HepG2 (cell line): ENCODE data around the gene SFPQ. TPM values are rescaled to one million over a fixed set of nuclear protein-coding genes. Genes with fewer than 3 reads are reported as not detected.

Experiments
- ARID2 ChIP-seq: sonication (generic); formaldehyde crosslinking; IDR thresholded peaks from 2 replicates; pipeline ENCODE4 v1.8.1; 2022; ENCODE audit warnings: mild to moderate bottlenecking, missing genetic modification reagents, borderline replicate concordance
- ATF7-NPFF ChIP-seq: sonication (generic); formaldehyde crosslinking; IDR thresholded peaks from 2 replicates; pipeline ENCODE4 v1.8.1; 2023; ENCODE audit warnings: mild to moderate bottlenecking, low read depth, missing genetic modification reagents, moderate library complexity
- BCL6 ChIP-seq: IDR thresholded peaks from 2 replicates; pipeline ENCODE4 v1.6.1; 2016; ENCODE audit warnings: missing genetic modification reagents, missing compliant biosample characterization
- CCAR2 ChIP-seq: fragments of 200-400 bp; formaldehyde crosslinking; optimal IDR thresholded peaks from 2 replicates; pipeline ENCODE3; 2018; ENCODE audit warnings: low read depth, mild to moderate bottlenecking, low read length, moderate library complexity
- CREM ChIP-seq, 2 experiments: sonication (generic) in 1 of 2; formaldehyde crosslinking in 1 of 2; IDR thresholded peaks; 2 replicates each; pipeline versions ENCODE4 v1.4.0 to v1.6.1; 2016 to 2020; ENCODE audit warnings: antibody characterized with exemption in 1 of 2, mild to moderate bottlenecking in 1 of 2, missing genetic modification reagents in 1 of 2
- FLYWCH1 ChIP-seq: sonication (generic); formaldehyde crosslinking; IDR thresholded peaks from 2 replicates; pipeline ENCODE4 v1.8.1; 2023; ENCODE audit warnings: mild to moderate bottlenecking, missing genetic modification reagents
- GATAD2A ChIP-seq: IDR thresholded peaks from 2 replicates; pipeline ENCODE4 v1.6.1; 2016
- HDAC1 ChIP-seq: sonication (generic); formaldehyde crosslinking; IDR thresholded peaks from 2 replicates; pipeline ENCODE4 v1.5.1; 2020; ENCODE audit warnings: mild to moderate bottlenecking, missing genetic modification reagents
- HNRNPUL1 ChIP-seq: fragments of 200-400 bp; formaldehyde crosslinking; IDR thresholded peaks from 2 replicates; pipeline ENCODE4 v1.6.1; 2017; ENCODE audit warnings: low read depth, mild to moderate bottlenecking, low read length, moderate library complexity
- JARID2 ChIP-seq: sonication (generic); formaldehyde crosslinking; IDR thresholded peaks from 2 replicates; pipeline ENCODE4 v1.8.1; 2023; ENCODE audit warnings: missing genetic modification reagents, inconsistent platforms; ENCODE audit not compliant: insufficient replicate concordance
- NFIB ChIP-seq: sonication (generic); formaldehyde crosslinking; IDR thresholded peaks from 2 replicates; pipeline ENCODE4 v1.9.0; 2021; ENCODE audit warnings: missing genetic modification reagents, mild to moderate bottlenecking, borderline replicate concordance
- NFYB ChIP-seq: sonication (generic); formaldehyde crosslinking; IDR thresholded peaks from 2 replicates; pipeline ENCODE4 v1.4.0; 2020; ENCODE audit warnings: missing genetic modification reagents
- PHB2 ChIP-seq: fragments of 450-650 bp; IDR thresholded peaks from 2 replicates; pipeline ENCODE4 v1.6.1; 2018; ENCODE audit not compliant: partially characterized antibody
- SMC3 ChIP-seq: IDR thresholded peaks from 2 replicates; pipeline ENCODE4 v1.6.1; 2011; ENCODE audit warnings: low read length, improper control_type of control experiment
- SNAI1 ChIP-seq: sonication (generic); formaldehyde crosslinking; IDR thresholded peaks from 2 replicates; pipeline ENCODE4 v1.5.0; 2020; ENCODE audit warnings: mild to moderate bottlenecking, missing genetic modification reagents, borderline replicate concordance
- SP140L ChIP-seq: sonication (generic); formaldehyde crosslinking; IDR thresholded peaks from 2 replicates; pipeline ENCODE4 v1.4.0; 2020; ENCODE audit warnings: missing genetic modification reagents, borderline replicate concordance
- TAF15 ChIP-seq: fragments of 200-400 bp; formaldehyde crosslinking; IDR thresholded peaks from one replicate; pipeline ENCODE4 v1.6.1; 2018; ENCODE audit warnings: mild to moderate bottlenecking, low read depth, low read length; ENCODE audit not compliant: poor library complexity, severe bottlenecking
- TOE1 ChIP-seq: sonication (generic); formaldehyde crosslinking; IDR thresholded peaks from 2 replicates; pipeline ENCODE4 v1.4.0; 2020; ENCODE audit warnings: mild to moderate bottlenecking, missing genetic modification reagents
- USF2 ChIP-seq, 2 experiments: sonication (generic) in 1 of 2; formaldehyde crosslinking in 1 of 2; IDR thresholded peaks; 2 replicates each; pipeline versions ENCODE4 v1.5.1 to v1.6.1; 2011 to 2020; ENCODE audit warnings: borderline replicate concordance in 1 of 2, low read depth in 1 of 2, low read length in 1 of 2, mild to moderate bottlenecking in 1 of 2, missing genetic modification reagents in 1 of 2, moderate library complexity in 1 of 2
- ZFAT ChIP-seq: sonication (generic); formaldehyde crosslinking; conservative IDR thresholded peaks from 2 replicates; pipeline ENCODE4 v1.8.1; 2023; ENCODE audit warnings: missing genetic modification reagents, inconsistent platforms
- ZNF138 ChIP-seq: sonication (generic); formaldehyde crosslinking; IDR thresholded peaks from 2 replicates; pipeline ENCODE4 v1.5.0; 2020; ENCODE audit warnings: mild to moderate bottlenecking, low read depth, missing genetic modification reagents
- ZNF350 ChIP-seq: sonication (generic); formaldehyde crosslinking; IDR thresholded peaks from 2 replicates; pipeline ENCODE4 v1.4.0; 2020; ENCODE audit warnings: mild to moderate bottlenecking, low read depth, missing genetic modification reagents, borderline replicate concordance
- ZNF510 ChIP-seq: sonication (generic); formaldehyde crosslinking; IDR thresholded peaks from 2 replicates; pipeline ENCODE4 v1.4.0; 2020; ENCODE audit warnings: low read depth, mild to moderate bottlenecking, missing genetic modification reagents
- ZNF713 ChIP-seq: sonication (generic); formaldehyde crosslinking; IDR thresholded peaks from 2 replicates; pipeline ENCODE4 v1.4.0; 2020; ENCODE audit warnings: mild to moderate bottlenecking, missing genetic modification reagents
- ZNF781 ChIP-seq: sonication (generic); formaldehyde crosslinking; IDR thresholded peaks from 2 replicates; pipeline ENCODE4 v1.5.1; 2020; ENCODE audit warnings: borderline replicate concordance, mild to moderate bottlenecking, missing genetic modification reagents; ENCODE audit errors: not compliant biosample characterization
- ZNF883 ChIP-seq: sonication (generic); formaldehyde crosslinking; IDR thresholded peaks from 2 replicates; pipeline ENCODE4 v1.5.1; 2020; ENCODE audit warnings: mild to moderate bottlenecking, missing genetic modification reagents; ENCODE audit errors: not compliant biosample characterization
- polyA plus RNA-seq, 8 experiments: library from polyadenylated mRNA; depleted of rRNA in 3 of 8; stranded (reverse) in 7 of 8; unstranded in 1 of 8; fragments of >200 nt; fragmentation: Illumina TruSeq in 4 of 8; extraction: Trizol in 4 of 8; gene quantifications; 2 replicates each; pipeline versions ENCODE4 v1.2.1 to v1.2.3, GENCODE V29; 2011 to 2016; ENCODE audit warnings: low read depth in 4 of 8, missing spikeins in 1 of 8, mixed read lengths in 1 of 8; ENCODE audit not compliant: insufficient read depth in 1 of 8
- total RNA-seq, 5 experiments: library from RNA; depleted of rRNA; stranded (reverse); fragments of >200 nt; fragmentation: Illumina TruSeq; extraction: Trizol; gene quantifications; 2 replicates each; pipeline ENCODE4 v1.2.3, GENCODE V29; 2016; ENCODE audit warnings: low read depth in 1 of 5

Gene SFPQ
- total and polyA plus RNA-seq, 2 of the 13 experiments (the other 11 are each of a cell fraction or from before 2014, with no cell fraction given): 101 to 292 TPM

- TF ChIP-seq ZNF781 (CRISPR knock-in tag) (no peak), USF2 (IDR thresholded peaks at IDR 0.05; ENCODE audit: low read depth, low read length) (no peak), USF2 (CRISPR knock-in tag; IDR thresholded peaks at IDR 0.05; ENCODE audit: borderline replicate concordance) (no peak), PHB2 (no peak), ATF7-NPFF (CRISPR knock-in tag) (no peak), NFYB (CRISPR knock-in tag) (no peak), ARID2 (CRISPR knock-in tag) (no peak), JARID2 (CRISPR knock-in tag) (no peak), SP140L (CRISPR knock-in tag) (no peak), HDAC1 (CRISPR knock-in tag) (no peak), SNAI1 (CRISPR knock-in tag) (no peak), TOE1 (no peak), ZNF350 (CRISPR knock-in tag) (no peak), NFIB (no peak), TAF15 (no peak), ZFAT (CRISPR knock-in tag) (no peak), ZNF883 (CRISPR knock-in tag) (no peak), BCL6 (CRISPR knock-in tag) (peak; percentile 59), CCAR2 (no peak), ZNF713 (CRISPR knock-in tag) (no peak), HNRNPUL1 (no peak), GATAD2A (peak; percentile 43; the same call in 1 of the 2 replicates), FLYWCH1 (no peak), SMC3 (peak; percentile 93), ZNF510 (CRISPR knock-in tag) (no peak), CREM (IDR thresholded peaks at IDR 0.05) (no peak), CREM (CRISPR knock-in tag; IDR thresholded peaks at IDR 0.05) (no peak), ZNF138 (CRISPR knock-in tag) (no peak)
These were observed 9.2 kb upstream of the SFPQ start (continued) for GRCh38 chr1:35202048-35202719.
